HG02840 (cell line): ENCODE data around the gene TPX2.
"Not testable (repeated sequence)": the region's sequence is repeated elsewhere in the genome, so short reads cannot be mapped to it uniquely, and the experiment has no call there.

ENCODE experiments used
- ATAC-seq: cut with Tn5 transposase; IDR thresholded peaks from one replicate; pipeline ENCODE4 v1.9.1; 2021; ENCODE audit warnings: mild to moderate bottlenecking, moderate library complexity, moderate number of reproducible peaks; ENCODE audit not compliant: unreplicated experiment, low FRiP score

TPX2 gene

DNA sequence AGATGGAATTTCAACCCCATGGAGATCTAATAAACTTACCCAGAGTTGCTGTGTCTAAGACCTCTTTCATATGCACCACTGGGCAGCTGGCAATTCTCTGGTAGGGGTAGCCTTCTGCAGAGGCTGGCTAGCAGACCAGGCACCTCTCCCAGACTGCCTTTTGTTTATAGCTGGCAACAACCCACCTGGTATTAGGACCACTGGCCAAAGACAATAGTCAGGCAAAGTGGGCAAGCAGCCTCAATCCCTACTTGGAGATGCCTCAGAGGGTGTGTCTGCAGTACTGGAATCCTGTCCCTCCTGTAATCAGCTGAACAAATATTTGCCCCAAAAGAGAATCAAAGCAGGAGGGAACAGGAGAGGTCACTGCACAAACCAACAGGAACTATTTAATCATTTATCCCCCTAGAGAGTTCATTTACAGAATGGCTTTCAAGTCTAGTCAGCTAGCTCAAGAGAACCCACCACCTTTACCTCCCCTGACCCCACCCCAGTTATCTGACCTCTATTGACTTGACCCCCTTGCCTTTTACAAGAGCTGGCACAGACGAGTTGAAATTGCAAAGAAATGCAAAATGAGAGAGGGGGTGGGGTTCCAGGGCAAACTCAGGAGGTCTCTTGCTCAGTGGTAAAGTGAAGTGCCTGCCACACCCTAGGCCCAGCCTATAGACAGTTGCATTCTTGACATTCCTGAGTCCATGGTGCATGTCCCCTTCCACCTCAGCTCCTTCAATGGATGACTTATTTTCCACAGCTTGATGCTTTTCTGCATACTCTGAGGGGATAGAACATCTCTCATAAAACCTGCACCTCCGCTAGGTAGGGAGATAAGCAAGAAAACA is 19.2 kb upstream of the TPX2 start:
- ATAC-seq = no peak

DNA sequence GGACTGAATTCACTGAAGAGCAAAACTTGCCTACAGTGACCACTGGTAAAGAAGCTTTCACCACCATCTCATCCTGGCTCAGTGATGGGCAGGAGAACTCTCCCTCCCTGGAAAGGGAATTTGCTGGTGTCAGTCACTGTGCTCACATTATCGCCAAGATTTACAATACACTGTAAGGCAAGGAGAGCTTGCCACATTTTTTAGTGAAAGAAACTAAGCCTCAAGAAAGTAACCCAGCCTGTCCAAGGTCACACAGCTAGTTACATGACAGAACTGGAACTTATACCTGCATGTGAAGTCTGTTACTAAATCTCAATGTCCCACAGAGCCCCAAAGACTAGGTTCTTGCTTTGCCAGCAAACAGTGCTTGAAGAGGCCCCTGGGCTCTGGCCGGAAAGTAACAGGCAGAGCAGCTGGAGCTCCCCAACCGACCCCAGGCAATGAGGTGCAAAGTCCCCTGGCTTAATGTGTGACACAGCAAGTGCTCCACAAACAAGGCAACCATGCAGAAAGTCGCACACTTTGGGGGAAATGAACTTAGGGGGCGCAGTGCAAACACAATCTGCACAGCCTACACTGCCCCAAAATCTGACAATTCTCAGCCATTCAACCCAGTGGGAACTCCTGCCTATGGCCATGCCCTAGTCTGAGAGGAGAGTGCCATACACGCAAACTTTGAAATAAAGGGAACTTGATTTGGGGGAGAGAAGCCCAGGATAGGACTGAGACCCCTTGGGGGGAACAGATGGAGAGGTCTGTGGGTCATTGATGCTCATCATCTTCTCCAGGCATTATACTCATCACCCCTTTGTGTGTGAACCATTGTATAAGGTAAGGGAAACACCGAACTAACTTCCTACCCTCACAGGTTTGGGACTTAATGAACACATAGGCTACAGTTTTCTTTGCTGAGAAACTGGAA is 18.3 kb upstream of the TPX2 start:
- no peak for ATAC-seq

DNA sequence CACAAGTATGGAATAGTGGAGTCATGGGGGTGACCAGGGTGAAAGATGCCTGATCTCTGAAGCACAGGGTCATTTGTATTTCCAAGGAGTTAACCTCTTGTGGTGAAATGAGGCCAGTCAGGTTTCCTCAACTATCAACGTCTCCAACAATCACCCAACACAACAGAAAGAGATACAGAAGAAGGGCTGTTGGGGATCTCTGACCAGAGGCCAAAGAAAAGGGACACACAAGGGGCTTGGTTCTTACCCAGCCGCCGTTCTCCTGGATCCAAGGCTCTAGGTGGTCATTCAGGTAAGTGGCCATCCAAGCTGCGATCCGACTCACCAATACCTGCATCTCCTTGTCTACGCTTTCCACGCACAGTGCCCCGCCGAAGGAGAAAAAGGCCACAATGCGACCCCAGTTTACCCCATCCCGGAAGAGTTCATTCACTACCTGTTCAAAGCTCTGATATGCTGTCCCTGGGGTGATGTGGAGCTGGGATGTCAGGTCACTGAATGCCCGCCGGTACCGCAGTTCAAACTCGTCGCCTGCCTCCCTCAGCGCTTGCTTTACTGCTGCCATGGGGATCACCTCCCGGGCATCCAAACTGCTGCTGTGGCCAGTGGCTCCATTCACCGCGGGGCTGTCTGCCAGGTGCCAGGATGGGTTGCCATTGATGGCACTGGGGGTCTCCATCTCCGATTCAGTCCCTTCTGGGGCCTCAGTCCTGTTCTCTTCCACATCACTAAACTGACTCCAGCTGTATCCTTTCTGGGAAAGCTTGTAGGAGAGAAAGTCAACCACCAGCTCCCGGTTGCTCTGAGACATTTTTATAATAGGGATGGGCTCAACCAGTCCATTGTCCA is 17.5 kb upstream of the TPX2 start:
- no peak for ATAC-seq

DNA sequence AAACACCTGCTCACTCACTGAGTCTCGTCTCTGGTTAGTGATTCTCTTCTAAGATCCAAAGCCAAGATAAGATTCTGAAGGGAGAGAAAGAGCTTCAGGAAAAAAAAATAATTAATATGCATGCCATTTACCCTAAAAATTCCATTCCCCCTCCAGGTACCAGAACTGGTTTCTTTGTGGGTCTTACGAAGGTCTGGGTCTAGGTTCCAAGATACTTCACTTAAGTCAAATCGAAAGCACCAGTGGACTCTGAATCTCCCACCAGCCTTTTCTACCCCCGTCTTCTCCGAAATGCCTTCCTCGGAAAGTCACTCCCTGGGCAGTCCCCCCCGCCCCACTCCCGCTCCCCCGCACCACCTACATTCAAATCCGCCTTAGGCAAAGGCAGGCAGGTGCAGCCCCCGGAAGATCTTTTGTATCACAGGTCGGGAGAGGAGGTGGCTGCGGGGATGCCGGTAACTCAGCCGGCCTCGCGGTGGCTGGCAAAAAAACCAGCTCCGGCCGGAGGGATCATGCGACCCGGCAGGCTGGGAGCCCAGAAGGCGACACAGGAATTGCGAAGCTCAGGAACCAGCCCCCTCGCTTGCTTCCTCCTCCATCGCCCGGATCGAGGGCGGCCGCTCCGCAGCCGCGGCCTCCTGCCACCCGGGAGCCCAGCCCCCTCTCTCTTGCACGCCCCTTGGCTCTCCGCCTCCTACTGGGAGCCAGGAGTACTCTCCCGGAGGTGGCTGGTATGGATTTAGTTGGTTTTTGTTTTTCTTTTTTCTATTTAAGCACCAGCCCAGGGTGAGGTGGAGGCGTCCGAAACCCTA is 16.6 kb upstream of the TPX2 start, which contains the start of gene BCL2L1:
Gene BCL2L1 (minus strand): TSS at position 612 of the 812 bp plus-strand sequence. CDS start 650 bp downstream, outside the sequence.
- peak; percentile 23 for ATAC-seq

DNA sequence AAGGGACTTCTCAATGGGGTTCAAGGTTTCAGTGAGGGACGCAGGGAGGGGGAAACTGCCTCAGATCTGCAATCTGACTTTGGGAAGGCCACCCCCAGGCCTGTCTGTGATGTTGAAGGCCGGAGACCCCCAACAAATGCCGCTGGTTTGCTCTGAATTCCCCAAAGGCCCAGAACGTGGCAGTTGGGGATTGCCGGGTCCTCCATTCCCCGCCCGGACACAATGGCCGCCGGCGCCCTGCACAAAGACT is 16.1 kb upstream of the TPX2 start:
- ATAC-seq = no peak

DNA sequence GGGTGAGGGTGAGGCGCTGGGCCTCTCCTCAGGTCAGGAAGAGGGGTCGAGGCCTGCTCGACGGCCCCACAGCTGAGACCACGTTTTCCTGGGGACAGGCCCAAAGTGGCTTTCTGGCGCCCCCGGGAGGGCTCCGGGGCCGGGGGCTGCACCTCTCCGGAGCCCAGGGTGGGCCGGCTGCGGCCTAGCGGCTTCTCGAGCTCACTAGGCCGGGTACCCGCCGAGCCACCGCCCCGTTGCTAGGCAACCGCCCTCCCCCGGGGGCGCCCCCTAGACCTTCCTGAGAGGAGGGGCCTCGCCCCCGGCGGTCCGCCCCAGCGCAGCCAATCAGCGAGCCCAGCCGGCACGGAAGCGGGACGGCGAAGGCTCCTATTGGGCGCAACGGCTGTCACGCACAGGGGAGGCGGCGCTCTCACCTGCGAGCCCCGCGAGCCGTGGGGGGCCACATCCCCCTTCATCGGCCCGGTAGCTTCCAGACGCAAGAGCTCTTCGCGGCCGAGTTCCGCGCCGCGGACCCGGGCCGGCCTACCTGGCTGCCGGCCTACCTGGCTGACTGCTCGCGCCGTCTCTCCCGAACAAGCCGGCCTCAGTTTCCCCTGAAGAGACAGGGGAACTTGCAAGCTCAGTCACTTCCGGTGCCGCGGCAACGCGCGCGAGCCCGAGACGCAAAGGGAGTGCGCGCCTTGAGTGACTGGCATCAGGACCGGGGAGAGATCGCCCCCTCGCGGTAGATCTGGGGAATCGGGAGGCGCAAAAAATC is 15.6 kb upstream of the TPX2 start:
- ATAC-seq = peak; percentile 85

DNA sequence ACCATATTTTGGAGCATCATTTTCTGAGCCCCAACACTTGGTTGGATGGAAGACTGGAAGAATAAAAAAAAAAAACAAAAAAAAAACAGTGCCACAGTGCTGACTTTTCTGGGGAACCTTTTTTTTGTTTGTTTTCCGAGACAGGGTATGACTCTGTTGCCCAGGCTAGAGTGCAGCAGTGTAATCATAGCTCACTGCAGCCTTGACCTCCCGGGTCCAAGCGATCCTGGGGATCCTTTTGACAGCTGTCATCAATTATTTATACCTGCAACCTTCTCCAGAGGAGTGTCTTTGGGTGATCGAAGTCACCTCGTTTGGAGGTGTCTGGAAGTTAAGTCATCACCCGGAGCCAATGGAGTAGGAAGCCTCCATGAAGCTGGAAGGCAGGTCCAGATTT is 7.8 kb upstream of the TPX2 start:
- ATAC-seq = no peak

DNA sequence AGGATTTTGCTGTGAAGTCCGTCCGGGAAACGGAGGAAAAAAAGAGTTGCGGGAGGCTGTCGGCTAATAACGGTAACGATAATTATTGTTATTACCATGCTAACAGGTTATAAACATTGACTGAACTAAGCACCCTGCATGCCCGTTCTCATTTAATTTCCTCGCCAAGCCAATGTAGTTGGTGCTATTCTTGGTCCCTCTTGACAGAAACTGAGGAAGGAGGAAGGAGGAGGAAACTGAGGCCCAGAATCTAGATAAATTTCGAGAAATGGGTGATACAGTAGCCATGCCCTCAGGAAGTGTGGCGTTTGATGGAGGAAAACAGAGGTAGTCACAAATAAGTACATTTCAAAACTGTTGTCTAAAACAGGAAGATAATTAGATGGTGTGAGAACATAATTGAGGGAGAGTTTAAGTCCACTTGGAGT is 474 bp downstream of the TPX2 start:
- no peak for ATAC-seq

DNA sequence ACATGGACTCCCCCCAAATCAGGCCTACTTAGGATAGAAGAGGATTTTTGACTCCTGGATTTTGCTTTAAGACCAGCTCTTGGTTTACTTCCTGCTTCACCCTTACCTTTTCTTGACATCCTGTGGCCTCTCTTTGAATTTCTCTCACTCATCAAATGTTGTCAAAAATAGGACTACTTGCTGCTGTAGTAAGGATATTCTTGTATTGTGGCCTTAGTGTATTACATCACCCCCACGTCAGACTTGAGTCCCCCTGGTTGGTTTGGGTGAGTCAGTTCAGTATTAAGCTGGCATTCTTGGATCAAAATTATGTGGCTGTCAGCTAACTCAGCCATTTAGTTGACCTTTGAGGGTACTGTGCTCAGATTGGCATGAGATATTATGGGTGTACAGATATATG is 1.1 kb downstream of the TPX2 start:
- no peak for ATAC-seq

DNA sequence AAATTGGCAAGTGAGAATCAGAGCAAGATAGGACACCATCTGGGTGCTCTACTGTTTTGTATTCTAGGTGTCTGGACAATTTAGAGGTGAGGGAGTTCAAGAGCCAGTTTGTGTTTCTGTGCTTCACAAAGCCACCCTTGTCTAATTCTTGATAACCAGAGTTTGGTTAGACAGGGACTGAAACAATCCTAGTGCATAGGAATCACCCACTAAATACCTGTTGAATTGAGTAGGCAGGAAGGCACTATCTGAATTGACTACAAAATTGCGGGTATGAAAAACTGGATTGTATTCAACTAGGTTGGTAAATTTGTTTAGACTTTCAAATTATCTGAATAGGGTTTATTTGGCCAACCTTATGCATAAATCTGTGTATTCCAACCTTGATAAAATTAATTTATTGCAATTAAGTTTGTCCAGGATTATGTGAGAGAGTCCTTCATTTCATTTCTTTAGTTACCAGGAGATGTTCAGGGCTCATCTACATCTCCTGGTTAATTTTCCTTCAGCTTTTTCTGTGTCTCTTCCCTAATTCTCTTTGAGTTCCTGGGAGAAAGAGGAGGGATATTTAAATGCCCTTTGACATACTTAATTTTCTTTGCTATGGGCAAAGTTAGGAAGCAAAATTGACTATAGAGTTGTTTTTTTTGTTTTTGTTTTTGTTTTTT is 1.7 kb downstream of the TPX2 start:
- ATAC-seq = no peak

DNA sequence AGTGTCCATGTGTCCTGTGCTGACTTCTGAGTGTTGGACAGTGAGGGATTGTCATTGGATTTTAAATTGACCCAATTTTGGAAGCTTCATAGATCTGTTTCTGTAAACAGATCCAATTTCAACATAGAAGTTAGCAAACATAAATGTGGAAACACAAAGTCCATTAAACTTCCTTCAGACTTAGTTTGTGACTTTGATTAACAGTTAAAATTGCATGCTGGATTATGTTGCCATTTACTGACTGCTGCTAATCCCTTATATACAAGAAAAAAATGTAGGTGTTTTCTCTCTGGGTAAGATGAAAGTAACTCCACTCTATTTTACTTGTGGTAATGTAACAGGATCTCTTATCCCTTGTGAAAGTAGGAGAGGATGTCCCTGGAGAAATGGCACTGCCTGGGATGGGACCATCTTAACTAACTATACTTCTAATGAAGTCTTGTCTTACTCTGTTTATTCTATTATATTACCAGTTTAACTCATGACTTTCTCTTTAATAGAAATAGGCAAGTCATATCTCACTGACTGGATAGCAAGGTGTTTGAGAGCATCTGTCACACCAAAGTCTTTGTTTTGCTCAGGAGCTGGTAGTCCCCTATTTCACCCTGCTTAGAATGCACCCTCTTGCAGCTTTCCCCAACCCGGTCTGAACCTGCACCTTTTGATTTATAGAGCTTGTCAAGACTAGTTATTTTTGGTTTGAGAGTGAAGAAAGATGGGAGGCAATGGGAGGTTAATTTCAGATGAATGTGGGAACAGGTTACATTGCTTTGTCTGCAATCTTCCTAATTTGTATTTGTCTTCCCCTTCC is 7.2 kb downstream of the TPX2 start:
- no peak for ATAC-seq

DNA sequence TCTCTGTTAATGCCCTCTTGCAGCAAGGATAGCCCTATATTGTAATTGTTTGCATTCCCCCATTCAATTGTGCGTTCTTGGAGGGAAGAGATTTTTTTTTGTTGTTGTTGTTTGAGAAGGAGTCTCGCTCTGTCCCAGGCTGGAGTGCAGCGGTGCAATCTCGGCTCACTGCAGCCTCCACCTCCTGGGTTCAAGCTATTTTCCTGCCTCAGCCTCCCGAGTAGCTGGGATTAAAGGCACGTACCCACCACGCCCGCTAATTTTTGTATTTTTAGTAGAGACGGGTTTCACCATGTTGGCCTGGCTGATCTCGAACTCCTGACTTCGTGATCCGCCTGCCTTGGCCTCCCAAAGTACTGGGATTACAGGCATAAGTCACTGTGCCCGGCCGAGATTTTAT is 7.9 kb downstream of the TPX2 start:
- ATAC-seq = not testable (repeated sequence)

DNA sequence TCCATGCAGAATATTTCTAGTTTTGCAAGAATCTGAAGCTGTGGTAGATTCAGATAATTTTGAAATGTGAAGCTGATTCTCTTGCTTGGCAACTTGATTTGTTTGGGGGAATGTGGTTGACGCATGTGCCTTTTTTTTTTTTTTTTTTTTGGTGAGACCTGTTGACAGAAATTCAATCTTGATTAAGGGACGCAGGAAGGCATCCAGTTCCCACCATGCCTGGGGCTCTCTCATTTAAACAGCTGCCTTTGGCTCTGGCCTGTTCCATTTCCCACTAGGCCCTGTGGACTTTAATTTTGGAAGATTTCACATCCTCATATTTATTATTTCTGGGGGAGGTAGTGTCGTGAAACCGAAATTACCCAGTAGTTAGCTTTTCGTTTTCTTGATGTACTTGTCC is 8.6 kb downstream of the TPX2 start:
- ATAC-seq = no peak

DNA sequence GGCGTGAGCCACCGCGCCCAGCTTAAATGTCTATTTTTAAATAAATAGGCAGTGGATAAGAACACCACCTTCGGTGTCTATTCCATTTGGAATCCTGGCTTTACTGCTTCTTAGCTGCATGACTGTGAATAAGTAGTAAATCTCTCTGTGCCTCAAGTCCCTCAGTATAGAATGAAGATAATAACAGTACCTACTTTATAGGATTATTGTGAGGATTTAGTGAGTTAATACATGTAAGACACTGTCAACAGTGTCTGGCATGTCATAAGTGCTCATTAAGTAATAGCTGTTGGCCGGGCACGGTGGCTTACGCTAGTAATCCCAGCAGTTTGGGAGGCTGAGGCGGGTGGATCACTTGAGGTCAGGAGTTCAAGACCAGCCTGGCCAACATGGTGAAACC is 10.1 kb downstream of the TPX2 start:
- ATAC-seq = no peak

DNA sequence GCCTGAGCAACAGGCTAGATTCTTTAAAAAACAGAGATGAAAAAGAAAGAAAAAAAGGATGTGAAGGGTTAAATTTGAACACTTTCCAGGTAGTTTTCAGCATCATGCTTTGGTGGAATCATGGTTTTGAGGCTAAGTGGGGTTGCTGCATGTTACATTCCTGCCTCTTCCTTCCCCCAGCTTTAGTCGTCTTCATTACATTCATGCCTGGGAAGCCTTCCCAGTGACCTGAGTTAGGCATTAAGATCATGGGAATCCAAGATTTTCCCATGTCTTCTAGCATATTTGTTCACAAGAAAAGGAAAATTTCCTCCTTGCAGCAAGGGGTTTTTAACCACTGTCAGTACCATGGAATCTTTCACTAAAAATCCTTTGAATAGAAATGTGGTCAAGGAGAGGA is 12.0 kb downstream of the TPX2 start:
- no peak for ATAC-seq

DNA sequence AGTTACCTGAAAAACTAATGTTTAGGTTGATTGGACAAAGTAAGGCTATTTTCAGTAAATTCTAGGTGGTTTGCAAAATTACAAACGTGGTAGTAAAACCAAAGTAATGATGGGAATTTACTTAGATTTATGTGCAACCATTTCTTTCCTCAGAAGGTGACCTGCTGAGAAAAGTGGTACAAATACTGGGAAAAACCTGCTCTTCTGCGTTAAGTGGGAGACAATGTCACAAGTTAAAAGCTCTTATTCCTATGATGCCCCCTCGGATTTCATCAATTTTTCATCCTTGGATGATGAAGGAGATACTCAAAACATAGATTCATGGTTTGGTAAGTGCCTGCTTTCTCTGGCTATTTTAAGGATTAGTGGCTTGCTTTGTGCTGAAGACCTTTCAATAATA is 18.2 kb downstream of the TPX2 start:
- ATAC-seq = no peak

DNA sequence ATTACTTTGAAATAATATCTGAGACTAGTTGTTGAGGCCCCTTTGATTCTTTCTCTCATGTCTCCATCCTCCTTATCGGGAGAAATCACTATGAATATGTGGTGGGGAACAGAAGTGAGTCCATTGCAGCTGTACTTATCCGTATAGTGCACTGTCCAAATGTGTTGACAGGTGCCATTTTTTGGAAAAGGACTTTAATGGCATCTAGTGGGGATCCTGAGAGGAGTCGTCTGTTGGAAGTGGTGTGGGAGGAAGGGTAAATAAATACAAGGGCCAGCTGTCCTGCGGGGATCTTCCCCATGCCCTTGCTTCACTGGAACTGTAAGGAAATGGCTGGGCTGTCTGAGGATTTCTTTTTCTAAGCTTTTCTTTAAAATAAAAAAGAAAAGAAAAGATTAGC is 19.4 kb downstream of the TPX2 start:
- ATAC-seq = no peak

DNA sequence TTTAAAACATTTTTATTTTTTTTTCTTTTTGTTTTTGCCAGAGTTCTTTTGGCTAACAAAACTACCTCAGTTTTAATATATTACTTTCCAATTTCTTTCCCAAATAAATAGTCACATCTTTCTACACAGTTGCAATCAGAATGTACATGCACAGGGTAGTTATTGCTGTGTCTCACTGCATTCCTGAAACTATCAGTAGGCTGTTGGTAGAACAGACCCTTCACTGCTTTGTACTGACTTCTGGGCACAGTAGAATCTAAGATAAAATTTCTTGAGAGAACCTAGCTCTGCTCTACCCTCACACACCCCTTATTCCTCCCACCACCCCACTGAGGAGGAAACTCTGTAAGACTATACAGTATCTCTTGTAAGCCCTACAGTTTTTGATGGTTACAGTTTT is 19.9 kb downstream of the TPX2 start:
- ATAC-seq = no peak
